GM12872 (cell line): Measurements from ENCODE around the gene MEGF11.

Experiments used
- CTCF ChIP-seq: IDR thresholded peaks from 3 replicates; pipeline ENCODE4 v1.5.1; 2011; ENCODE audit warnings: low read depth, mild to moderate bottlenecking, low read length, moderate library complexity; ENCODE audit not compliant: insufficient read depth

The MEGF11 gene

GRCh38 chr15:66216806-66217205, 36.7 kb downstream of the MEGF11 start:
- no peak for TF ChIP-seq CTCF

- TF ChIP-seq CTCF = no peak
Measured at GRCh38 chr15:66215811-66216210, 37.7 kb downstream of the MEGF11 start.

GRCh38 chr15:66214246-66214645, 39.3 kb downstream of the MEGF11 start:
- TF ChIP-seq CTCF = no peak

- no peak for TF ChIP-seq CTCF
Measured at GRCh38 chr15:66212563-66212921, 41.0 kb downstream of the MEGF11 start.

- no peak for TF ChIP-seq CTCF
Measured at GRCh38 chr15:66211670-66212562, 41.6 kb downstream of the MEGF11 start.

- TF ChIP-seq CTCF = no peak
Measured at GRCh38 chr15:66210684-66211083, 42.9 kb downstream of the MEGF11 start.

- no peak for TF ChIP-seq CTCF
Measured at GRCh38 chr15:66198757-66199156, 54.8 kb downstream of the MEGF11 start.
